IMR-90 (cell line): ENCODE data around the gene MYH9.

Source experiments
- CTCF ChIP-seq: conservative IDR thresholded peaks from 2 replicates; pipeline ENCODE4 v1.5.1; 2012; ENCODE audit warnings: mild to moderate bottlenecking, low read depth, low read length, improper control_type of control experiment
- RAD21 ChIP-seq: IDR thresholded peaks from 2 replicates; pipeline ENCODE4 v1.6.1; 2012; ENCODE audit warnings: low read length, improper control_type of control experiment

- TF ChIP-seq RAD21: no peak
- TF ChIP-seq CTCF: no peak
Observed at GRCh38 chr22:36300396-36301212, 87.2 kb downstream of the MYH9 start.
